ENCODE results near the gene CD59. TPM values are rescaled to one million over a fixed set of nuclear protein-coding genes. Genes with fewer than 3 reads are reported as not detected.

CD59 gene
- total and polyA plus RNA-seq, 9 of the 15 experiments (the other 6 are each of a cell fraction or from before 2014, with no cell fraction given): 38.1 to 338 (median 173) TPM

DNA sequence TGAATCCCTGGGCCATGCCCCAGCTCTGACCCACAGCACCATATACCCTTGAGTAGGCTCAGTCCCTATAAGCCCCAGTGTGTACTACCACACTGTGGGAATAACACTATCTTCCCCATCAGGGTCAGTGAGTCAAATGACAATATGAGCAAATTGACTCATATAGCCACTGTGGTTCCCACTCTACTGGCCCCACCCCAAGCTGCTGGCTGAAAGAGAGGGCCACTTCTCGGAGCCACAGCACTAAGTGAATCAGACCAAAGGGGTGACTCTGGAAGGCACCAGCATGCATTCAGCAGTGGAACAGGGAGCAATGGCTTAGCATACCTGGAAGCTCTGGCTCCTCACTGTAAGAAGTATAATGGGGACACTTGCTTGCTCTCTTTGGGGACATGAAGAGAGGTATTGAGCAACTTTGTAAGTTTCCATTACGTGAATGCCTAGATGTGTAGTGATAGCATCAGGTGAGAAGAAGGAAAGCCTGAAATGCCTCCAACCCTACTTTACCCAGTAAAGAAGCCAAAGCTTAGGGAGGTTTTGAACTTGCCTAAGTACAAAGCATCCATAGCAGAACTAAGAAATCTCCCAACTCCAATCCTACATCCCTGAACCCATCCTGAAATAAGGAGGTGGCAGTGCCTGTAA lies 13.5 kb downstream of the CD59 start (continued):
- no peak for TF ChIP-seq ZNF740 (CRISPR knock-in tag; IDR thresholded peaks at IDR 0.05)
- no peak for TF ChIP-seq ZNF740 (tag; IDR thresholded peaks at IDR 0.05)
- no peak for TF ChIP-seq MAFF (IDR thresholded peaks at IDR 0.05; ENCODE audit: low read length)
- TF ChIP-seq CEBPB (tag; IDR thresholded peaks at IDR 0.05): peak; percentile 92
- TF ChIP-seq NR2C2 (CRISPR knock-in tag; IDR thresholded peaks at IDR 0.05): no peak
- 0 out of 2 replicates have a peak, but pooled peaks have one; percentile 28 for TF ChIP-seq NR2C2 (tag; IDR thresholded peaks at IDR 0.05)
- TF ChIP-seq ZNF589 (CRISPR knock-in tag; IDR thresholded peaks at IDR 0.05; ENCODE audit: low read depth): 0 out of 2 replicates have a peak, but pooled peaks have one; percentile 34
- TF ChIP-seq NELFE (IDR thresholded peaks at IDR 0.05; ENCODE audit: insufficient read depth, insufficient read length): no peak
- no peak for TF ChIP-seq CHD4 (IDR thresholded peaks at IDR 0.05; ENCODE audit: insufficient read depth, insufficient replicate concordance, low read depth, low read length, poor library complexity, severe bottlenecking)
- TF ChIP-seq RBM22 (IDR thresholded peaks at IDR 0.05; ENCODE audit: low read depth, low read length, poor library complexity, severe bottlenecking): no peak
- no peak for TF ChIP-seq PRPF4 (IDR thresholded peaks at IDR 0.05; ENCODE audit: insufficient read depth, low read depth, low read length, poor library complexity, severe bottlenecking)
- TF ChIP-seq POLR2A (conservative IDR thresholded peaks at IDR 0.05): no peak
- peak; percentile 93 for TF ChIP-seq NFATC3 (IDR thresholded peaks at IDR 0.05)
- no peak for TF ChIP-seq DACH1 (IDR thresholded peaks at IDR 0.05; ENCODE audit: partially characterized antibody)
- TF ChIP-seq SMAD2 (IDR thresholded peaks at IDR 0.05; ENCODE audit: low read depth, low read length): no peak
- TF ChIP-seq CBX2 (IDR thresholded peaks at IDR 0.05; ENCODE audit: insufficient read depth, low read length, poor library complexity, severe bottlenecking): no peak
- no peak for TF ChIP-seq FOXA1 (IDR thresholded peaks at IDR 0.05; ENCODE audit: borderline replicate concordance)
- peak; percentile 33; the same call in 1 of the 2 replicates for TF ChIP-seq SP1 (CRISPR knock-in tag; IDR thresholded peaks at IDR 0.05)
- 0 out of 2 replicates have a peak, but pooled peaks have one; percentile 48 for TF ChIP-seq GATAD2A (IDR thresholded peaks at IDR 0.05)
- TF ChIP-seq KHSRP (IDR thresholded peaks at IDR 0.05): no peak
- TF ChIP-seq NR1H2 (CRISPR knock-in tag; IDR thresholded peaks at IDR 0.05): no peak
- no peak for TF ChIP-seq ZNF133 (CRISPR knock-in tag; IDR thresholded peaks at IDR 0.05)
- no peak for TF ChIP-seq NCOA1 (IDR thresholded peaks at IDR 0.05; ENCODE audit: low read depth)
- TF ChIP-seq NR2C1 (IDR thresholded peaks at IDR 0.05): no peak
- peak; percentile 13; the same call in 1 of the 2 replicates for TF ChIP-seq NR2C1 (tag; IDR thresholded peaks at IDR 0.05)
- no peak for TF ChIP-seq ZNF146 (CRISPR knock-in tag; IDR thresholded peaks at IDR 0.05; ENCODE audit: unreplicated experiment)
- no peak for TF ChIP-seq ZNF212 (CRISPR knock-in tag; IDR thresholded peaks at IDR 0.05)
- no peak for TF ChIP-seq TGIF2 (CRISPR knock-in tag; IDR thresholded peaks at IDR 0.05)
- no peak for TF ChIP-seq ZNF23 (CRISPR knock-in tag; IDR thresholded peaks at IDR 0.05)
- no peak for TF ChIP-seq HLTF (IDR thresholded peaks at IDR 0.05)
- no peak for TF ChIP-seq NUFIP1 (IDR thresholded peaks at IDR 0.05; ENCODE audit: partially characterized antibody)
- peak in 1 of 2 experiments; percentile 59; a peak in 1 of 4 replicates for TF ChIP-seq FOXK2 (conservative IDR thresholded peaks at IDR 0.05 in 1 of 2, IDR thresholded peaks at IDR 0.05 in 1 of 2; ENCODE audit: low read depth in 2 of 2)
- TF ChIP-seq CEBPG (CRISPR knock-in tag; IDR thresholded peaks at IDR 0.05): peak; percentile 80
- TF ChIP-seq CEBPG (tag; conservative IDR thresholded peaks at IDR 0.05 in 1 of 2, IDR thresholded peaks at IDR 0.05 in 1 of 2): peak; percentile 87 to 89

Data from K562 (cell line).